K562 (cell line): ENCODE results near the gene CENPA. TPM values are rescaled to one million over a fixed set of nuclear protein-coding genes. Genes with fewer than 3 reads are reported as not detected.
"Not testable (repeated sequence)": the region's sequence is repeated elsewhere in the genome, so short reads cannot be mapped to it uniquely, and the experiment has no call there.

Source experiments
- BCL6 ChIP-seq: fragments of 250-450 bp; sonication (Bioruptor Pico); IDR thresholded peaks from 2 replicates; pipeline ENCODE4 v1.4.0; 2020
- DDX20 ChIP-seq: fragments of 450-650 bp; IDR thresholded peaks from 2 replicates; pipeline ENCODE4 v1.6.1; 2016; ENCODE audit warnings: missing genetic modification characterization, low read depth, mild to moderate bottlenecking, missing compliant biosample characterization, moderate library complexity
- DMBX1 ChIP-seq: fragments of 250-450 bp; sonication (Bioruptor Pico); IDR thresholded peaks from 2 replicates; pipeline ENCODE4 v1.8.0; 2022; ENCODE audit warnings: inconsistent platforms, mild to moderate bottlenecking, moderate library complexity, borderline replicate concordance
- DPF2 ChIP-seq: fragments of 450-650 bp; IDR thresholded peaks from 2 replicates; pipeline ENCODE4 v1.6.1; 2016
- EP400 ChIP-seq: fragments of 450-650 bp; IDR thresholded peaks from 2 replicates; pipeline ENCODE4 v1.6.1; 2017; ENCODE audit warnings: antibody characterized with exemption, mild to moderate bottlenecking, moderate library complexity
- ERF ChIP-seq: fragments of 450-650 bp; formaldehyde crosslinking; IDR thresholded peaks from 2 replicates; pipeline ENCODE4 v1.4.0; 2020; ENCODE audit warnings: mild to moderate bottlenecking, mixed read lengths
- HDAC1 ChIP-seq, 2 experiments: fragments of 450-650 bp; IDR thresholded peaks; 2 replicates each; pipeline ENCODE4 v1.6.1; 2016 to 2017; ENCODE audit warnings: inconsistent platforms in 1 of 2, mild to moderate bottlenecking in 1 of 2, moderate library complexity in 1 of 2
- IFI16 ChIP-seq: fragments of 250-450 bp; sonication (Bioruptor Pico); IDR thresholded peaks from 2 replicates; pipeline ENCODE4 v2.1.2; 2022; ENCODE audit warnings: mild to moderate bottlenecking, inconsistent platforms
- LEF1 ChIP-seq: fragments of 450-650 bp; IDR thresholded peaks from 2 replicates; pipeline ENCODE4 v1.6.1; 2016; ENCODE audit warnings: mild to moderate bottlenecking
- NCOA1 ChIP-seq: fragments of 450-650 bp; IDR thresholded peaks from 2 replicates; pipeline ENCODE4 v1.6.1; 2016; ENCODE audit warnings: low read depth
- NFIC ChIP-seq: fragments of 450-650 bp; IDR thresholded peaks from 2 replicates; pipeline ENCODE4 v1.6.1; 2017; ENCODE audit warnings: mild to moderate bottlenecking, inconsistent platforms
- PBX2 ChIP-seq, 2 experiments: IDR thresholded peaks in 1 of 2; conservative IDR thresholded peaks in 1 of 2; 2 replicates each; pipeline ENCODE4 v1.6.1; 2016; ENCODE audit warnings: low read depth in 2 of 2, mild to moderate bottlenecking in 1 of 2, missing compliant biosample characterization in 1 of 2, missing genetic modification characterization in 1 of 2, moderate library complexity in 1 of 2
- SMAD4 ChIP-seq: fragments of 250-450 bp; sonication (Bioruptor Pico); conservative IDR thresholded peaks from 2 replicates; pipeline ENCODE4 v1.8.0; 2021; ENCODE audit warnings: inconsistent platforms, mild to moderate bottlenecking, moderate library complexity
- SOX6 ChIP-seq: fragments of 450-650 bp; IDR thresholded peaks from 2 replicates; pipeline ENCODE4 v1.6.1; 2014; ENCODE audit warnings: mild to moderate bottlenecking
- TAL1 ChIP-seq: fragments of 450-650 bp; IDR thresholded peaks from 2 replicates; pipeline ENCODE4 v1.6.1; 2016; ENCODE audit warnings: mild to moderate bottlenecking
- TCF3 ChIP-seq: sonication (generic); formaldehyde crosslinking; IDR thresholded peaks from 2 replicates; pipeline ENCODE4 v1.4.0; 2020; ENCODE audit warnings: mild to moderate bottlenecking, missing genetic modification reagents
- TEAD1 ChIP-seq, 2 experiments: fragments of 450-650 bp in 1 of 2; sonication (generic) in 1 of 2; formaldehyde crosslinking; IDR thresholded peaks; 2 replicates each; pipeline versions ENCODE4 v1.4.0 to v1.8.0; 2020 to 2022; ENCODE audit warnings: mild to moderate bottlenecking in 2 of 2, missing genetic modification reagents in 1 of 2
- ZNF398 ChIP-seq: fragments of 250-450 bp; sonication (Bioruptor Pico); IDR thresholded peaks from 2 replicates; pipeline ENCODE4 v1.8.0; 2021; ENCODE audit warnings: moderate library complexity, mild to moderate bottlenecking, inconsistent platforms
- ZNF76 ChIP-seq: fragments of 250-450 bp; sonication (Bioruptor Pico); IDR thresholded peaks from 2 replicates; pipeline ENCODE4 v1.4.0; 2020; ENCODE audit warnings: mild to moderate bottlenecking, moderate library complexity, borderline replicate concordance
- polyA plus RNA-seq, 8 experiments: library from polyadenylated mRNA; depleted of rRNA in 4 of 8; stranded (reverse) in 5 of 8; unstranded in 3 of 8; fragments of >200 nt; fragmentation: Nextera tagmentation in 2 of 8; fragmentation: Illumina TruSeq in 1 of 8; extraction: Ambion mirVana in 2 of 8; extraction: Trizol in 1 of 8; gene quantifications; 2 replicates each; pipeline versions ENCODE4 v1.2.1 to v1.2.3, GENCODE V29; 2011 to 2014; ENCODE audit warnings: inconsistent platforms in 1 of 8, missing spikeins in 1 of 8
- total RNA-seq, 7 experiments: library from RNA; depleted of rRNA in 6 of 7; stranded (reverse); fragments of >200 nt in 6 of 7; fragmentation: Illumina TruSeq in 2 of 7; extraction: Trizol in 2 of 7; gene quantifications; 2 replicates each; pipeline versions ENCODE4 v1.2.1 to v1.2.3, GENCODE V29; 2011 to 2021; ENCODE audit warnings: low replicate concordance in 1 of 7
- TF ChIP-seq, protein P1 (sequence below): fragments of 450-650 bp; formaldehyde crosslinking; IDR thresholded peaks from 2 replicates; pipeline ENCODE4 v1.4.0; 2020; ENCODE audit warnings: mild to moderate bottlenecking

Gene CENPA
- total and polyA plus RNA-seq, 9 of the 15 experiments (the other 6 are each of a cell fraction or from before 2014, with no cell fraction given) = 11.3 to 61.7 (median 44.7) TPM

DNA sequence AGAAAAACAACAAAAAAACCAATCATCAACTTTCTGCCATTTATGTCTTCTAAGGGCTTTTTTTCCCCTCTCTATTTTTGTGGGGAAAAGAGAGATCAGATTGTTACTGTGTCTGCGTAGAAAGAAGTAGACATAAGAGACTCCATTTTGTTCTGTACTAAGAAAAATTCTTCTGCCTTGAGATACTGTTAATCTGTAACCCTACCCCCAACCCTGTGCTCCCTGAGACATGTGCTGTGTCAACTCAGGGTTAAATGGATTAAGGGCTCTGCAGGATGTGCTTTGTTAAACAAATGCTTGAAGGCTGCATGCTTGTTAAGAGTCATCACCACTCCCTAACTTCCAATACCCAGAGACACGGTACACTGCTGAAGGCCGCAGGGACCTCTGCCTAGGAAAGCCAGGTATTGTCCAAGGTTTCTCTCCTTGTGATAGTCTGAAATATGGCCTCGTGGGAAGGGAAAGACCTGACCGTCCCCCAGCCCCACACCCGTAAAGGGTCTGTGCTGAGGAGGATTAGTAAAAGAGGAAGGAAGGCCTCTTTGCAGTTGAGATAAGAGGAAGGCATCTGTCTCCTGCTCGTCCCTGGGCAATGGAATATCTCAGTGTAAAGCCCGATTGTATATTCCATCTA is 36.0 kb upstream of the CENPA start (continued):
- TF ChIP-seq TAL1 (peak; percentile 73), EP400 (peak; percentile 56), DDX20 (tag) (peak; percentile 96), HDAC1 (IDR thresholded peaks at IDR 0.05) (peak in 1 of 2 experiments; percentile 29; a peak in 1 of 4 replicates), DMBX1 (CRISPR knock-in tag) (peak; percentile 99), IFI16 (CRISPR knock-in tag) (peak; percentile 85), NFIC (peak; percentile 52; the same call in 1 of the 2 replicates), NCOA1 (peak; percentile 27; the same call in 1 of the 2 replicates), DPF2 (peak; percentile 77), LEF1 (peak; percentile 84), SMAD4 (CRISPR knock-in tag) (peak; percentile 99), TEAD1 (CRISPR knock-in tag; IDR thresholded peaks at IDR 0.05) (peak in 1 of 2 experiments; percentile 93; a peak in 2 of 4 replicates), TCF3 (CRISPR knock-in tag) (peak; percentile 69), ZNF398 (peak; percentile 82), PBX2 (tag; conservative IDR thresholded peaks at IDR 0.05; ENCODE audit: low read depth) (peak; percentile 50; the same call in 1 of the 2 replicates), ZNF76 (peak; percentile 96), BCL6 (CRISPR knock-in tag) (peak; percentile 87), SOX6 (peak; percentile 73), ERF (CRISPR knock-in tag) (peak; percentile 96)
- TF ChIP-seq, protein P1, sequence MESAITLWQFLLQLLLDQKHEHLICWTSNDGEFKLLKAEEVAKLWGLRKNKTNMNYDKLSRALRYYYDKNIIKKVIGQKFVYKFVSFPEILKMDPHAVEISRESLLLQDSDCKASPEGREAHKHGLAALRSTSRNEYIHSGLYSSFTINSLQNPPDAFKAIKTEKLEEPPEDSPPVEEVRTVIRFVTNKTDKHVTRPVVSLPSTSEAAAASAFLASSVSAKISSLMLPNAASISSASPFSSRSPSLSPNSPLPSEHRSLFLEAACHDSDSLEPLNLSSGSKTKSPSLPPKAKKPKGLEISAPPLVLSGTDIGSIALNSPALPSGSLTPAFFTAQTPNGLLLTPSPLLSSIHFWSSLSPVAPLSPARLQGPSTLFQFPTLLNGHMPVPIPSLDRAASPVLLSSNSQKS (CRISPR knock-in tag) = 0 out of 2 replicates have a peak, but pooled peaks have one; percentile 79
- TF ChIP-seq PBX2 (CRISPR knock-in tag; IDR thresholded peaks at IDR 0.05; ENCODE audit: low read depth) = not testable (repeated sequence)
